H1 (cell line): ENCODE data around the gene ARHGEF10L. TPM values are rescaled to one million over a fixed set of nuclear protein-coding genes. Genes with fewer than 3 reads are reported as not detected.

Source experiments
- CTCF ChIA-PET: fragments of 300-600 bp; sonication (Branson Sonifier 250); formaldehyde crosslinking; loops from one replicate; lab custom pipeline; 2021; ENCODE audit not compliant: partially characterized antibody; lab: Charles Lee
- POLR2A ChIA-PET: fragments of 300-600 bp; sonication (Branson Sonifier 250); formaldehyde crosslinking; loops from one replicate; lab custom pipeline; 2021; ENCODE audit warnings: inconsistent platforms; ENCODE audit not compliant: partially characterized antibody; lab: Charles Lee
- DNase-seq, 2 experiments: peaks; one replicate each; pipeline versions ENCODE4 v3.0.0 to v3.0.0-alpha.2; 2010 to 2022; ENCODE audit warnings: low spot score in 2 of 2, low read depth in 1 of 2, mixed read lengths in 1 of 2
- FAIRE-seq: peaks from 2 replicates; lab custom pipeline; 2011; peaks lifted over from hg19 to GRCh38; lab: Jason Lieb, UNC
- H2AFZ ChIP-seq: 2 replicates; pipeline ENCODE4 v1.8.1; 2012; ENCODE audit warnings: low read length, inconsistent platforms
- H2AK5ac ChIP-seq: 2 replicates; pipeline ENCODE4 v1.6.1; 2013; ENCODE audit warnings: low read depth, low read length
- H2BK120ac ChIP-seq: replicated peaks from 2 replicates; pipeline ENCODE3; 2013; ENCODE audit warnings: low read depth, low read length, inconsistent platforms
- H2BK12ac ChIP-seq: 2 replicates; pipeline ENCODE4 v1.6.1; 2013; ENCODE audit warnings: low read depth, low read length
- H2BK15ac ChIP-seq: 2 replicates; pipeline ENCODE4 v1.6.1; 2013; ENCODE audit warnings: low read length
- H2BK20ac ChIP-seq: 2 replicates; pipeline ENCODE4 v1.6.1; 2013; ENCODE audit warnings: low read length
- H2BK5ac ChIP-seq: 2 replicates; pipeline ENCODE4 v1.6.1; 2013; ENCODE audit warnings: low read depth, low read length
- H3K14ac ChIP-seq: 2 replicates; pipeline ENCODE4 v1.6.1; 2013; ENCODE audit warnings: inconsistent platforms; ENCODE audit not compliant: insufficient read length
- H3K18ac ChIP-seq: 2 replicates; pipeline ENCODE4 v1.6.1; 2013; ENCODE audit warnings: low read length; ENCODE audit errors: extremely low read depth
- H3K23ac ChIP-seq: 2 replicates; pipeline ENCODE4 v1.6.1; 2013; ENCODE audit warnings: inconsistent platforms; ENCODE audit not compliant: insufficient read length
- H3K23me2 ChIP-seq: 2 replicates; pipeline ENCODE4 v1.6.1; 2013; ENCODE audit warnings: low read depth, low read length
- H3K27ac ChIP-seq: 2 replicates; pipeline ENCODE4 v1.6.1; 2011; ENCODE audit warnings: low read depth, low read length, inconsistent platforms
- H3K27me3 ChIP-seq, 4 experiments: replicated peaks in 1 of 4; 1 replicate in 1 of 4; 2 replicates in 3 of 4; pipeline versions ENCODE4 v1.6.1 to v1.8.1; 2011 to 2013; ENCODE audit warnings: low read length in 3 of 4, mild to moderate bottlenecking in 3 of 4, inconsistent platforms in 2 of 4, mixed read lengths in 2 of 4, moderate library complexity in 1 of 4; ENCODE audit not compliant: control insufficient read depth in 3 of 4, insufficient read depth in 3 of 4; ENCODE audit errors: extremely low read depth in 1 of 4
- H3K36me3 ChIP-seq, 4 experiments: 2 replicates each; pipeline versions ENCODE4 v1.6.1 to v1.8.1; 2011 to 2013; ENCODE audit warnings: mild to moderate bottlenecking in 4 of 4, low read length in 3 of 4, moderate library complexity in 2 of 4, control low read depth in 1 of 4, inconsistent platforms in 1 of 4; ENCODE audit not compliant: insufficient read depth in 4 of 4, control insufficient read depth in 2 of 4
- H3K4ac ChIP-seq: replicated peaks from 2 replicates; pipeline ENCODE3; 2013; ENCODE audit warnings: low read length, low read depth, mixed read lengths, inconsistent platforms; ENCODE audit not compliant: insufficient read length
- H3K4me1 ChIP-seq, 4 experiments: replicated peaks in 1 of 4; 1 replicate in 1 of 4; 2 replicates in 3 of 4; pipeline versions ENCODE4 v1.6.1 to v1.8.1; 2011 to 2013; ENCODE audit warnings: low read length in 3 of 4, inconsistent platforms in 2 of 4, mixed read lengths in 1 of 4; ENCODE audit not compliant: insufficient read depth in 4 of 4, control insufficient read depth in 3 of 4
- H3K4me2 ChIP-seq, 2 experiments: 2 replicates each; pipeline versions ENCODE4 v1.6.1 to v1.8.1; 2011 to 2013; ENCODE audit warnings: low read depth in 2 of 2, low read length in 2 of 2, control low read depth in 1 of 2, inconsistent platforms in 1 of 2, mild to moderate bottlenecking in 1 of 2; ENCODE audit not compliant: insufficient read depth in 1 of 2
- H3K4me3 ChIP-seq, 4 experiments: fragments of 200-600, 300-600 bp in 1 of 4; sonication (generic), shearing (Covaris generic), sonication (Bioruptor Twin) in 1 of 4; 2 replicates each; pipeline versions ENCODE4 v1.5.1 to v1.8.1; 2011 to 2016; ENCODE audit warnings: low read length in 4 of 4, low read depth in 3 of 4, control low read depth in 2 of 4, inconsistent platforms in 2 of 4, mild to moderate bottlenecking in 2 of 4, mixed read lengths in 1 of 4, moderate library complexity in 1 of 4; ENCODE audit not compliant: insufficient read depth in 2 of 4; ENCODE audit errors: extremely low read depth in 1 of 4
- H3K56ac ChIP-seq: replicated peaks from 2 replicates; pipeline ENCODE3; 2013; ENCODE audit warnings: low read depth, mild to moderate bottlenecking, mixed read lengths, low read length, inconsistent platforms; ENCODE audit not compliant: insufficient read length
- H3K79me1 ChIP-seq: 2 replicates; pipeline ENCODE4 v1.6.1; 2013; ENCODE audit warnings: low read depth, low read length, control low read depth
- H3K79me2 ChIP-seq, 2 experiments: 2 replicates each; pipeline versions ENCODE4 v1.6.1 to v1.8.1; 2012 to 2013; ENCODE audit warnings: low read length in 2 of 2, mild to moderate bottlenecking in 2 of 2, inconsistent platforms in 1 of 2; ENCODE audit not compliant: insufficient read depth in 2 of 2, control insufficient read depth in 1 of 2
- H3K9ac ChIP-seq, 4 experiments: replicated peaks in 1 of 4; 1 replicate in 1 of 4; 2 replicates in 3 of 4; pipeline versions ENCODE4 v1.6.1 to v1.8.1; 2011 to 2013; ENCODE audit warnings: low read depth in 3 of 4, low read length in 3 of 4, control low read depth in 2 of 4, mild to moderate bottlenecking in 2 of 4, moderate library complexity in 2 of 4, inconsistent platforms in 1 of 4; ENCODE audit errors: extremely low read depth in 1 of 4
- H3K9me3 ChIP-seq, 2 experiments: 2 replicates each; pipeline versions ENCODE4 v1.6.1 to v1.8.1; 2012 to 2013; ENCODE audit warnings: mild to moderate bottlenecking in 2 of 2, moderate library complexity in 2 of 2, control low read depth in 1 of 2, inconsistent platforms in 1 of 2, low read depth in 1 of 2, low read length in 1 of 2, mixed read lengths in 1 of 2; ENCODE audit not compliant: insufficient read depth in 2 of 2
- H4K20me1 ChIP-seq, 2 experiments: replicated peaks in 1 of 2; 2 replicates each; pipeline versions ENCODE3 to v1.8.1; 2011 to 2013; ENCODE audit warnings: inconsistent platforms in 2 of 2, low read length in 2 of 2, mild to moderate bottlenecking in 1 of 2; ENCODE audit not compliant: insufficient read depth in 2 of 2, control insufficient read depth in 1 of 2
- H4K5ac ChIP-seq: 2 replicates; pipeline ENCODE4 v1.6.1; 2013; ENCODE audit warnings: low read length, low read depth, mixed read lengths, inconsistent platforms; ENCODE audit not compliant: insufficient read length
- H4K8ac ChIP-seq: 2 replicates; pipeline ENCODE4 v1.8.0; 2013; ENCODE audit warnings: mild to moderate bottlenecking, moderate library complexity, low read length, inconsistent platforms; ENCODE audit not compliant: insufficient read depth; ENCODE audit errors: extremely low read depth
- H4K91ac ChIP-seq: replicated peaks from 2 replicates; pipeline ENCODE3; 2013; ENCODE audit warnings: low read length, mixed read lengths, inconsistent platforms; ENCODE audit not compliant: insufficient read length
- CBX8 ChIP-seq: fragments of 300-800, 300-1000 bp; sonication (generic); IDR thresholded peaks from 2 replicates; pipeline ENCODE4 v1.7.1; 2016; ENCODE audit warnings: low read depth, low read length, borderline replicate concordance
- CREB1 ChIP-seq: IDR thresholded peaks from 2 replicates; pipeline ENCODE4 v1.6.1; 2012; ENCODE audit warnings: inconsistent platforms
- EP300 ChIP-seq, 2 experiments: IDR thresholded peaks; 1 replicate in 1 of 2; 2 replicates in 1 of 2; pipeline ENCODE4 v1.6.1; 2011 to 2012; ENCODE audit warnings: low read depth in 2 of 2, low read length in 2 of 2, mild to moderate bottlenecking in 2 of 2, borderline replicate concordance in 1 of 2, inconsistent platforms in 1 of 2, moderate library complexity in 1 of 2
- GTF2F1 ChIP-seq: IDR thresholded peaks from 2 replicates; pipeline ENCODE4 v1.6.1; 2012; ENCODE audit warnings: low read depth, low read length, improper control_type of control experiment, borderline replicate concordance
- MAFK ChIP-seq: IDR thresholded peaks from 2 replicates; pipeline ENCODE4 v1.6.1; 2012; ENCODE audit warnings: low read depth, mild to moderate bottlenecking, improper control_type of control experiment, low read length
- TBP ChIP-seq: IDR thresholded peaks from 2 replicates; pipeline ENCODE4 v1.6.1; 2011; ENCODE audit warnings: low read depth, low read length, improper control_type of control experiment
- WGBS, 2 experiments: shearing (Covaris generic) in 1 of 2; methylation state at CpG; one replicate each; pipeline versions ENCODE4 v1.1.6 to v1.1.7; 2013 to 2015; ENCODE audit warnings: low lambda C conversion rate in 2 of 2, mixed read lengths in 2 of 2, inconsistent platforms in 1 of 2, low coverage in 1 of 2, missing lambda C conversion rate in 1 of 2; ENCODE audit not compliant: insufficient replicate concordance in 2 of 2, insufficient coverage in 1 of 2, insufficient read length in 1 of 2; ENCODE audit errors: extremely low coverage in 1 of 2, missing lambda C conversion rate in 1 of 2; 5-methylcytosine and 5-hydroxymethylcytosine counted together
- polyA plus RNA-seq, 7 experiments: library from polyadenylated mRNA; depleted of rRNA in 3 of 7; stranded (reverse) in 5 of 7; unstranded in 2 of 7; fragments of >200 nt in 5 of 7; fragments of 200-250 nt in 2 of 7; gene quantifications; 1 replicate in 5 of 7; 2 replicates in 1 of 7; 4 replicates in 1 of 7; pipeline versions ENCODE4 v1.2.1 to v1.2.3, GENCODE V29; 2011 to 2013; ENCODE audit warnings: missing spikeins in 2 of 7, mixed read lengths in 2 of 7
- total RNA-seq: library from RNA; stranded (reverse); fragmentation: NEBNext Ultra II Directional; extraction: Animal tissue kit (Norgen Biotek cat#: 25700); gene quantifications from 2 replicates; pipeline ENCODE4 v1.2.1, GENCODE V29; 2021

Gene ARHGEF10L
- total and polyA plus RNA-seq, 2 of the 8 experiments (the other 6 are each of a cell fraction or from before 2014, with no cell fraction given) = 33.6 to 39.6 TPM

DNA sequence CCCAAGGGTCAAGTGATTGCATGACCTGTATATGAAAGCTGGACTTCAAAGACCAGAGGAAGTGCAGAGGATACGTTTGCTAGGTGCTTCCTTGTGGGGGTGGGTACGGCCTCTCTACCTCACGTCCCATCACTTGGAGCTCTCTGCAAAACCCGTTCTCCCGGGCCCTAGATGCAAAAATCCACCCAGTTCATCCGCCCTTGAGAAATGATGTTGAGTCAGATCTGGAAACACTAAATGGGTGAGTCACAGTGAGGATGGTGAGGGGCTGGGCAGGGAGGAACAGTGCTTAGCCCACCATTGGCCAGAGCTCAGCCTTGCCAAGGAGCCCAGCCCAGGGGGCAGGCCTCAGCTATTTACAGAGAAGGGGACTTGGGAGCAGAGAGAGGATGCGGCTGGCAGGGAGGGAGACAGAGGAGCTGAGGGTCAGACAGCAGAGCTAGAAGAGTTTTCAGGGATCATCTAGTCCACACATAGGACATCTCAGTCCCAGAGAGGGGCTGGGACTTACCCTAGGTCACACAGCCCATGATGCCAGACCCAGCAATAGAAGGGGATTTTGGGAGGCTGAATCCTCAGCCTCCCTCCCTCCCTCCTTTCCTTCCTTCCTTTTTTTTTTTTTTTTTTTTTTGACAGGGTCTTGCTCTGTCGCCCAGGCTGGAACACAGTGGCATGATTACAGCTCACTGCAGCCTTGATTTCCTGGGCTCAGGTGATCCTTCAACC, 14.6 kb downstream of the ARHGEF10L start:
- no peak overlapping the region for H3K4me3 ChIP-seq
- no peak for TF ChIP-seq CREB1
- no peak for TF ChIP-seq TBP
- TF ChIP-seq CBX8 = no peak
- TF ChIP-seq MAFK = no peak
- TF ChIP-seq EP300 (IDR thresholded peaks at IDR 0.05; ENCODE audit: borderline replicate concordance in 1 of 2, low read depth in 2 of 2, low read length in 2 of 2) = no peak
- no peak for TF ChIP-seq GTF2F1
- TF ChIP-seq, all 59 proteins: peak for 0
- H3K18ac ChIP-seq = no peak overlapping the region
- no peaks in the 10 kb centered on the region for H3K36me3 ChIP-seq
- H2BK12ac ChIP-seq = peak overlapping the region; percentile 2; the same call in 1 of the 2 replicates
- H3K56ac ChIP-seq = no peak overlapping the region
- peaks cover 2 to 9% of the 10 kb centered on the region in 2 experiments for H4K20me1 ChIP-seq
- H3K14ac ChIP-seq = no peak overlapping the region
- H2AFZ ChIP-seq = no peak overlapping the region
- H3K79me1 ChIP-seq = peaks cover 30% of the 10 kb centered on the region
- no peak overlapping the region for H2BK20ac ChIP-seq
- H4K5ac ChIP-seq = no peak overlapping the region
- peaks cover 13 to 50% (median 34%) of the 10 kb centered on the region in 4 experiments for H3K4me1 ChIP-seq
- peak overlapping the region in 1 of 2 experiments; percentile 1; a peak in 1 of 4 replicates for H3K4me2 ChIP-seq
- peaks cover 3 to 84% of the 10 kb centered on the region in 2 experiments for H3K79me2 ChIP-seq
- H4K91ac ChIP-seq = no peak overlapping the region
- ChIA-PET CTCF (interaction anchor here (0.7 to 86.2 kb wide), 14 partner anchors 9 to 745 kb away, joined by 3 to 1640 read pairs (median 4); no protein-coding TSS in a partner anchor), POLR2A (interaction anchor here (0.7 to 8.5 kb wide), 5 partner anchors 9 to 52 kb away, joined by 3 to 123 read pairs (median 9); partner anchors contain the start of gene ARHGEF10L)
- H2BK120ac ChIP-seq = peak overlapping the region; percentile 2
- WGBS, 2 experiments = 85% methylated on average over 7 of the region's 8 CpGs; no CpG with 5 or more reads in 1 of the 2 experiments
- FAIRE-seq = no peak
- no peak overlapping the region for H4K8ac ChIP-seq
- H2AK5ac ChIP-seq = peak overlapping the region; percentile 2; the same call in 1 of the 2 replicates
- H3K23ac ChIP-seq = no peak overlapping the region
- H2BK15ac ChIP-seq = no peak overlapping the region
- H2BK5ac ChIP-seq = peak overlapping the region; percentile 55
- H3K27ac ChIP-seq = no peak overlapping the region
- H3K9ac ChIP-seq = no peak overlapping the region
- peaks cover 5% of the 10 kb centered on the region for H3K23me2 ChIP-seq
- no peaks in the 10 kb centered on the region for H3K27me3 ChIP-seq
- no peak for DNase-seq
- H3K4ac ChIP-seq = no peak overlapping the region
- no peaks in the 10 kb centered on the region for H3K9me3 ChIP-seq
